Calu3 (cell line): Measurements from ENCODE around the gene AK5. TPM values are rescaled to one million over a fixed set of nuclear protein-coding genes. Genes with fewer than 3 reads are reported as not detected.

ENCODE experiments used
- BruUV-seq: library from RNA; stranded (reverse); fragments of 400-500 nt; replicated peaks from 2 replicates; lab custom pipeline; 2021; lab: Mats Ljungman, UMichigan
- CTCF ChIA-PET: fragments of 300-600 bp; sonication (Branson Sonifier 250); formaldehyde crosslinking; loops from one replicate; lab custom pipeline; 2022; ENCODE audit warnings: antibody characterized with exemption; lab: Charles Lee
- DNase-seq: peaks from one replicate; pipeline ENCODE4 v3.0.0; 2022
- H3K27ac Mint-ChIP-seq: one replicate; pipeline ENCODE4 v1.8.0; 2022; ENCODE audit warnings: mixed read lengths; ENCODE audit not compliant: unreplicated experiment
- H3K27me3 Mint-ChIP-seq: one replicate; pipeline ENCODE4 v1.8.0; 2022; ENCODE audit warnings: mixed read lengths; ENCODE audit not compliant: unreplicated experiment
- H3K36me3 Mint-ChIP-seq: one replicate; pipeline ENCODE4 v1.8.0; 2022; ENCODE audit warnings: mild to moderate bottlenecking, moderate library complexity, mixed read lengths; ENCODE audit not compliant: insufficient read depth, unreplicated experiment
- H3K4me1 Mint-ChIP-seq: one replicate; pipeline ENCODE4 v1.8.0; 2022; ENCODE audit warnings: mild to moderate bottlenecking, low read depth, mixed read lengths; ENCODE audit not compliant: unreplicated experiment
- H3K4me3 Mint-ChIP-seq: one replicate; pipeline ENCODE4 v1.8.0; 2022; ENCODE audit warnings: mild to moderate bottlenecking, low read depth, moderate library complexity, mixed read lengths; ENCODE audit not compliant: unreplicated experiment
- H3K9me3 Mint-ChIP-seq: one replicate; pipeline ENCODE4 v1.8.0; 2022; ENCODE audit warnings: low read depth, mixed read lengths; ENCODE audit not compliant: unreplicated experiment
- intact Hi-C: fragments of 100-400 bp; cut with micrococcal nuclease; formaldehyde crosslinking; loops from one replicate; pipeline ENCODE4 v1.10.0; 2022; ENCODE audit not compliant: unreplicated experiment
- total RNA-seq: library from RNA; stranded (reverse); gene quantifications from 2 replicates; pipeline ENCODE4 v1.2.3, GENCODE V29; 2022
- TF ChIP-seq, protein P1 (sequence below): fragments of 200-600 bp; IDR thresholded peaks from one replicate; pipeline ENCODE4 v1.8.0; 2022; ENCODE audit warnings: antibody characterized with exemption; ENCODE audit not compliant: unreplicated experiment

AK5 gene
- total RNA-seq, 1 experiment from 2014 or later = not detected

DNA sequence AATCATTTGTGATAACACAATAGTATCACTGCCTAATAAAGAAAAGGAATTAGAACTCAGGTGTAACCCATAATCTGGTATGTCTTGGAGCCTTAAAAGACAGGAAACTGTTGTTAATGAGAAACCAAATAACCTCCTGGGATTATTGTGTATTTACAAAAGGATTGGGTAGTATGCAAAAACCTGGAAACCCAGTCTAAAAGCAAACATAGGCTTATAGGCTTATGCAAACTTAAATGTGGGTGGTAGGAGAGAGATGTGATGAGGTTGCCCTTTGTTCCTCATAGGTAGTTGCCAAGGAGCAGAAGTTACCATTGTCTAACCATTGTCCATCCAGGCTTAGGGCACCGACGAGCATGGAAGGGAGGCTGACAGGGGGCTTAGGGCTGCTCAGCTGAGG lies 165.8 kb downstream of the AK5 start:
- H3K27ac Mint-ChIP-seq = no peak overlapping the region
- H3K9me3 Mint-ChIP-seq = no peaks in the 10 kb centered on the region
- intact Hi-C loops = no loop called here
- no TSS peak for BruUV-seq
- TF ChIP-seq, protein P1, sequence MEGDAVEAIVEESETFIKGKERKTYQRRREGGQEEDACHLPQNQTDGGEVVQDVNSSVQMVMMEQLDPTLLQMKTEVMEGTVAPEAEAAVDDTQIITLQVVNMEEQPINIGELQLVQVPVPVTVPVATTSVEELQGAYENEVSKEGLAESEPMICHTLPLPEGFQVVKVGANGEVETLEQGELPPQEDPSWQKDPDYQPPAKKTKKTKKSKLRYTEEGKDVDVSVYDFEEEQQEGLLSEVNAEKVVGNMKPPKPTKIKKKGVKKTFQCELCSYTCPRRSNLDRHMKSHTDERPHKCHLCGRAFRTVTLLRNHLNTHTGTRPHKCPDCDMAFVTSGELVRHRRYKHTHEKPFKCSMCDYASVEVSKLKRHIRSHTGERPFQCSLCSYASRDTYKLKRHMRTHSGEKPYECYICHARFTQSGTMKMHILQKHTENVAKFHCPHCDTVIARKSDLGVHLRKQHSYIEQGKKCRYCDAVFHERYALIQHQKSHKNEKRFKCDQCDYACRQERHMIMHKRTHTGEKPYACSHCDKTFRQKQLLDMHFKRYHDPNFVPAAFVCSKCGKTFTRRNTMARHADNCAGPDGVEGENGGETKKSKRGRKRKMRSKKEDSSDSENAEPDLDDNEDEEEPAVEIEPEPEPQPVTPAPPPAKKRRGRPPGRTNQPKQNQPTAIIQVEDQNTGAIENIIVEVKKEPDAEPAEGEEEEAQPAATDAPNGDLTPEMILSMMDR = no peak
- H3K4me1 Mint-ChIP-seq = peaks cover 23% of the 10 kb centered on the region
- H3K36me3 Mint-ChIP-seq = no peaks in the 10 kb centered on the region
- DNase-seq = no peak
- H3K27me3 Mint-ChIP-seq = no peaks in the 10 kb centered on the region
- CTCF ChIA-PET = interaction anchor here (1.1 kb wide), 1 partner anchor 10 kb away, joined by 5 read pairs; no protein-coding TSS in a partner anchor
- H3K4me3 Mint-ChIP-seq = no peak overlapping the region

DNA sequence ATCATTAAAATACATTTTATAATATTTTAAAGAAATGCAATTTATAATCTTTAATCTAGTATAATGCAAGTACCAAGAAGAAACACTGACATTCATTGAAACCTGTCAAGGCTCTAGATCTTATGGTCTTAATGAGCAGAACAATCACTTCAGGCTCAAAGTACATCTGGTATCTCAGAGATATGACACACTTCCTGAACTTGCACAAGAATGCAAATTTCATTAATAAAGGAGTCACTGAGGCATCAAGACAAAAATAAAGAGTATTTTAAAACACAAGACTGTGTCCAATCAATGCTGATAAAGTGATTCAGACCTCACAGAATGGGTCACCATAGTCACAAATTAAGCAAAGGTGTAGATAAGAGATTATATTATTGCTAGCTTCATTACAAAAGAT lies 178.1 kb downstream of the AK5 start:
- no peak overlapping the region for H3K4me3 Mint-ChIP-seq
- CTCF ChIA-PET = no interaction called here
- no peak for DNase-seq
- H3K4me1 Mint-ChIP-seq = peaks cover 8% of the 10 kb centered on the region
- no peaks in the 10 kb centered on the region for H3K36me3 Mint-ChIP-seq
- TF ChIP-seq, protein P1 = no peak
- no TSS peak for BruUV-seq
- no peak overlapping the region for H3K27ac Mint-ChIP-seq
- H3K9me3 Mint-ChIP-seq = no peaks in the 10 kb centered on the region
- H3K27me3 Mint-ChIP-seq = no peaks in the 10 kb centered on the region
- intact Hi-C loops = no loop called here

DNA sequence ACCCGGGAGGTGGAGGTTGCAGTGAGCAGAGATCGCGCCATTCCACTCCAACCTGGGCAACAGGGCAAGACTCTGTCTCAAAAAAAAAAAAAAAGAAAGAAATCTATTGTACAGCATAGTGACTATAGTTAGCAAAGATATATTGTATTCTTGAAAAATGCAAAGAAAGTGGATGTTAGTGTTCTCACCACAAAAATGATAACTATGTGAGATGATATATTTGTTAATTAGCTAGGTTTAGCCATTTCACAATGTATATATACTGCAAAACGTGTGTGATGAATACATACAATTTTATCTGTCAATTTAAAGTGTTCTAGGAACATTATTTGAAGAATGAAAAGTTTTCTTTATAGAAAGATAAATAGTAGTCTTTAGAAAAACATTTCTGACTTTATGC lies 179.9 kb downstream of the AK5 start:
- CTCF ChIA-PET = no interaction called here
- H3K4me3 Mint-ChIP-seq = no peak overlapping the region
- H3K9me3 Mint-ChIP-seq = no peaks in the 10 kb centered on the region
- no peaks in the 10 kb centered on the region for H3K36me3 Mint-ChIP-seq
- peaks cover 14% of the 10 kb centered on the region for H3K27me3 Mint-ChIP-seq
- BruUV-seq = no TSS peak
- TF ChIP-seq, protein P1 = no peak
- no peak overlapping the region for H3K27ac Mint-ChIP-seq
- intact Hi-C loops = no loop called here
- H3K4me1 Mint-ChIP-seq = peaks cover 8% of the 10 kb centered on the region
- no peak for DNase-seq

DNA sequence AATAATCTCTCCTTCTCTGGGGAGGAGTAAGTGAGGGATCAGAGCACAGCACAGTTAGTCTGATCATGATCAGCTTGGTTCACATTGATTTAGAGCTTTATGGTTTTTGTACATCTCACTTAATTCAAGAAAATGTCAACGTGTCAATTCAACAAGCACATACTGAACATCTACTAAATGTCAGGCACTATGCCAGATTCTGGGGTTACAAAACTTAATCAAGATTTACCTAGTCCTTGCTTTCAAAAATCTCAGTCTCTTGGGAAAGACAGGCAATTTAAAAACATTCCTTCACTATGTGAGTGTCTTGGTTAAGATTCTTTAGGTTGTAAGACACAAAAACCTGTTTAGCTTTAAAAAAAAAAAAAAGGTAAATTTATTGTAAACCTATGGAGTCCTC lies 181.4 kb downstream of the AK5 start:
- intact Hi-C loops = no loop called here
- Mint-ChIP-seq H3K4me3 (no peak overlapping the region), H3K36me3 (no peaks in the 10 kb centered on the region), H3K27me3 (peaks cover 14% of the 10 kb centered on the region), H3K27ac (no peak overlapping the region), H3K9me3 (no peaks in the 10 kb centered on the region), H3K4me1 (peaks cover 8% of the 10 kb centered on the region)
- DNase-seq = no peak
- CTCF ChIA-PET = interaction anchor here (0.6 kb wide), 1 partner anchor 618 kb away, joined by 7 read pairs; no protein-coding TSS in a partner anchor
- BruUV-seq = no TSS peak
- TF ChIP-seq, protein P1 = no peak
